ENCODE data around the gene CRYL1. TPM values are rescaled to one million over a fixed set of nuclear protein-coding genes. Genes with fewer than 3 reads are reported as not detected.

CRYL1 gene
- total RNA-seq, 1 donor from 2014 or later, result 13.1 TPM

- intact Hi-C loops (cut with DNase I), result no loop called here
- H3K36me3 ChIP-seq, result no peaks in the 10 kb centered on the region
- H3K4me3 ChIP-seq, result no peak overlapping the region
- no peaks in the 10 kb centered on the region for H3K9me3 ChIP-seq
- H3K27ac ChIP-seq, result no peak overlapping the region
- DNase-seq (ENCODE audit: low spot score in 2 of 2), result no peak
- TF ChIP-seq, protein P1, sequence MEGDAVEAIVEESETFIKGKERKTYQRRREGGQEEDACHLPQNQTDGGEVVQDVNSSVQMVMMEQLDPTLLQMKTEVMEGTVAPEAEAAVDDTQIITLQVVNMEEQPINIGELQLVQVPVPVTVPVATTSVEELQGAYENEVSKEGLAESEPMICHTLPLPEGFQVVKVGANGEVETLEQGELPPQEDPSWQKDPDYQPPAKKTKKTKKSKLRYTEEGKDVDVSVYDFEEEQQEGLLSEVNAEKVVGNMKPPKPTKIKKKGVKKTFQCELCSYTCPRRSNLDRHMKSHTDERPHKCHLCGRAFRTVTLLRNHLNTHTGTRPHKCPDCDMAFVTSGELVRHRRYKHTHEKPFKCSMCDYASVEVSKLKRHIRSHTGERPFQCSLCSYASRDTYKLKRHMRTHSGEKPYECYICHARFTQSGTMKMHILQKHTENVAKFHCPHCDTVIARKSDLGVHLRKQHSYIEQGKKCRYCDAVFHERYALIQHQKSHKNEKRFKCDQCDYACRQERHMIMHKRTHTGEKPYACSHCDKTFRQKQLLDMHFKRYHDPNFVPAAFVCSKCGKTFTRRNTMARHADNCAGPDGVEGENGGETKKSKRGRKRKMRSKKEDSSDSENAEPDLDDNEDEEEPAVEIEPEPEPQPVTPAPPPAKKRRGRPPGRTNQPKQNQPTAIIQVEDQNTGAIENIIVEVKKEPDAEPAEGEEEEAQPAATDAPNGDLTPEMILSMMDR (IDR thresholded peaks at IDR 0.05), result no peak
- H3K27me3 ChIP-seq, result no peaks in the 10 kb centered on the region
- no peaks in the 10 kb centered on the region for H3K4me1 ChIP-seq
Measured at GRCh38 chr13:20394169-20394501, 131.5 kb downstream of the CRYL1 start.

GRCh38 chr13:20393273-20394168 is 132.1 kb downstream of the CRYL1 start:
- Histone ChIP-seq H3K27me3 (no peaks in the 10 kb centered on the region), H3K4me1 (no peaks in the 10 kb centered on the region), H3K9me3 (no peaks in the 10 kb centered on the region), H3K36me3 (no peaks in the 10 kb centered on the region), H3K4me3 (no peak overlapping the region), H3K27ac (no peak overlapping the region)
- intact Hi-C loops (cut with DNase I), result no loop called here
- TF ChIP-seq, protein P1 (IDR thresholded peaks at IDR 0.05), result no peak
- no peak for DNase-seq (ENCODE audit: low spot score in 2 of 2)

GRCh38 chr13:20392530-20392929 is 133.1 kb downstream of the CRYL1 start:
- Histone ChIP-seq H3K36me3 (no peaks in the 10 kb centered on the region), H3K27ac (no peak overlapping the region), H3K9me3 (no peaks in the 10 kb centered on the region), H3K4me1 (peaks cover 0 to 4% of the 10 kb centered on the region in 2 donors), H3K4me3 (no peak overlapping the region), H3K27me3 (no peaks in the 10 kb centered on the region)
- no peak for DNase-seq (ENCODE audit: low spot score in 2 of 2)
- intact Hi-C loops (cut with DNase I), result no loop called here
- TF ChIP-seq, protein P1 (IDR thresholded peaks at IDR 0.05), result no peak

GRCh38 chr13:20391597-20392452 is 133.8 kb downstream of the CRYL1 start:
- Histone ChIP-seq H3K4me1 (peaks cover 0 to 4% of the 10 kb centered on the region in 2 donors), H3K9me3 (no peaks in the 10 kb centered on the region), H3K4me3 (no peak overlapping the region), H3K27ac (no peak overlapping the region), H3K27me3 (no peaks in the 10 kb centered on the region), H3K36me3 (no peaks in the 10 kb centered on the region)
- TF ChIP-seq, protein P1 (IDR thresholded peaks at IDR 0.05), result no peak
- no peak for DNase-seq (ENCODE audit: low spot score in 2 of 2)
- intact Hi-C loops (cut with DNase I), result no loop called here

GRCh38 chr13:20390526-20391175 is 135.0 kb downstream of the CRYL1 start:
- intact Hi-C loops (cut with DNase I), result no loop called here
- TF ChIP-seq, protein P1 (IDR thresholded peaks at IDR 0.05), result no peak
- DNase-seq (ENCODE audit: low spot score in 2 of 2), result no peak
- H3K36me3 ChIP-seq, result no peaks in the 10 kb centered on the region
- H3K4me1 ChIP-seq, result peaks cover 0 to 4% of the 10 kb centered on the region in 2 donors
- no peaks in the 10 kb centered on the region for H3K9me3 ChIP-seq
- no peaks in the 10 kb centered on the region for H3K27me3 ChIP-seq
- H3K4me3 ChIP-seq, result no peak overlapping the region
- H3K27ac ChIP-seq, result no peak overlapping the region
